ENCODE data around the gene INAVA. TPM values are rescaled to one million over a fixed set of nuclear protein-coding genes. Genes with fewer than 3 reads are reported as not detected.
"Not testable (repeated sequence)": the region's sequence is repeated elsewhere in the genome, so short reads cannot be mapped to it uniquely, and the experiment has no call there.

INAVA gene
- polyA plus RNA-seq, 4 donors = 31.7 to 43.1 (median 37.2) TPM

- no peak for DNase-seq (ENCODE audit: low read depth in 4 of 4, low spot score in 2 of 4)
Observed at GRCh38 chr1:200896531-200897196, 2.0 kb downstream of the INAVA start.

DNA sequence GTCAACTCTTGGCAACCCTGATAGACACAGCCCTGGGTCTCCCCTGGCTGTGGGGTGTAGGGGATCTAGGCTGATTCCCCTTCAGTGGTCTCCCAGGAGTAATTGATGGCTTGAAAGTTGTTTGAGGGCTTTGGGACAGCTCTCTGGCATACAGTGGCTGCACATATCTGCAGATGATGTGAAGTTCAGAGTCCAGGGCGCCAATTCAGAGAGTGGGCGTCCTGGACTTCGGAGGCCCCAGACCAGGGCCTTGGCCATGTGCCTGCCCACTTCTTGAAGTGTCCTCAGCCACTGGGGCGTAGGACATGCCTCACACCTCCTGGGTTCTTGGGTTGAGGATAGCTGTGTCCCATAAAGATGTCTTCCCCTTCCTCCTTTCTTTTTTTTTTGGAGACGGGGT is 2.6 kb downstream of the INAVA start:
- no peak for DNase-seq (ENCODE audit: low read depth in 4 of 4, low spot score in 2 of 4)

GRCh38 chr1:200899015-200899386 is 4.3 kb downstream of the INAVA start:
- no peak for DNase-seq (ENCODE audit: low read depth in 4 of 4, low spot score in 2 of 4)

DNA sequence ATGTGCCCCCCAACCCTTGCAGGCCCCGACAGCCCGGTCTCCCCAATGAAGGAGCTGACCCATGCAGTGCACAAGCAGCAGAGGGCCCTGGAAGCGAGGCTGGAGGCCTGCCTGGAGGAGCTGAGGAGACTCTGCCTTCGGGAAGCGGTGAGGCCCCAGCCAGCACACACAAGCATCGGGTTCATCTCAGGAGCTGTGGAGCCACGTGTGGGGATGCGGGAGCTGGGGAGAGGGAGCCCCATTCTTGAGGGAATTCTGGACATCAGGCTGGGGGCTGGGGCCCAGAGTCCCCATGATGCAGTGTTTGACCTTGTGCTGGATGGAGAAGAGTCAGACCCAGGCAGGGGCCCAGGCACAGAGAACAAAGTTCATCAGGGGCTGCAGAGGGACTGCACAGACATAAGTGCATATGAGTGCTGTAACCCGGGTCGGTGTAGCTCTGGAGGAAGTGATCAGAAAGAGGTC is 4.8 kb downstream of the INAVA start:
- no peak for DNase-seq (ENCODE audit: low read depth in 4 of 4, low spot score in 2 of 4)

GRCh38 chr1:200899954-200900867 is 5.5 kb downstream of the INAVA start:
- no peak for DNase-seq (ENCODE audit: low read depth in 4 of 4, low spot score in 2 of 4)

- DNase-seq (ENCODE audit: low read depth in 4 of 4, low spot score in 2 of 4) = no peak
Observed at GRCh38 chr1:200900877-200901276, 6.2 kb downstream of the INAVA start.

- DNase-seq (ENCODE audit: low read depth in 4 of 4, low spot score in 2 of 4) = no peak
Observed at GRCh38 chr1:200901350-200901749, 6.7 kb downstream of the INAVA start.

- DNase-seq (ENCODE audit: low read depth in 4 of 4, low spot score in 2 of 4) = no peak
Observed at GRCh38 chr1:200901796-200902444, 7.2 kb downstream of the INAVA start.

- DNase-seq (ENCODE audit: low read depth in 4 of 4, low spot score in 2 of 4) = no peak
Observed at GRCh38 chr1:200903793-200904192, 9.1 kb downstream of the INAVA start.

DNA sequence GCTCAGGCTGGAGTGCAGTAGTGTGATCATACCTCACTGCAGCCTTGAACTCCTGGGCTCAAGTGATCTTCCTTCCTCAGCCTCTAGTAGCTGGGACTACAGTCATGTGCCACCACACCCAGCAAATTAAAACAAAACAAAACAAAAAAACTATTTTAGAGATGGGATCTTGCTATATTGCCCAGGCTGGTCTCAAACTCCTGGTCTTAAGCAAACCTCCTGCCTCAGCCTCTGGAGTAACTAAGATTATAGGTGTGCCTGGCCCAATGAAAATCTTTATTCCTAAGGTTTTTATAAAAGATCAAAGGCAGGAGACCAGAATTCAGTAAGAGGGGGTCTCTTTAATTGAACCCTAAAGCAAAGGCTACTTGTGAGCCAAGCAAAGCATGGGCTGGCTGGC is 10.1 kb downstream of the INAVA start:
- DNase-seq (ENCODE audit: low read depth in 4 of 4, low spot score in 2 of 4) = no peak

GRCh38 chr1:200905411-200906052 is 10.8 kb downstream of the INAVA start:
- no peak for DNase-seq (ENCODE audit: low read depth in 4 of 4, low spot score in 2 of 4)

DNA sequence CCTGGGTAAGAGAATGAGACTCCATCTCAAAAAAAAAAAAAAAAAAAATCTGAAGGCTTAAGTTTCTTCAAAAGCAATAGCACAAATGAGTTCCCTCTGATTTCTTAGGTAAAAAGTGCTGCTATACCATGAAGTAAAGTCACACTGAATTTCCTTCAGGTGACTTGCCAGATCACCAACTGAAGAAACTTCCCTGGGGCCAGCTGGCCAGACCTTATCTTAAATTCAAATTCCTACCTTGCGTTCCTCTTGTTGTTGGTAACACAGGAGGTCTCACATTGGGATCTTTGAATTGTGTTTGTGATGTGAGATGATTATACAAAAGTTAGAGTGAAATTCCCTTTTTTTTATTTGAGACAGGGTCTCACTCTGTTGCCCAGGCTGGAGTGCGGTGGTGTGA is 11.8 kb downstream of the INAVA start:
- no peak for DNase-seq (ENCODE audit: low read depth in 4 of 4, low spot score in 2 of 4)

GRCh38 chr1:200907611-200908097 is 13.0 kb downstream of the INAVA start:
- no peak for DNase-seq (ENCODE audit: low read depth in 4 of 4, low spot score in 2 of 4)

DNA sequence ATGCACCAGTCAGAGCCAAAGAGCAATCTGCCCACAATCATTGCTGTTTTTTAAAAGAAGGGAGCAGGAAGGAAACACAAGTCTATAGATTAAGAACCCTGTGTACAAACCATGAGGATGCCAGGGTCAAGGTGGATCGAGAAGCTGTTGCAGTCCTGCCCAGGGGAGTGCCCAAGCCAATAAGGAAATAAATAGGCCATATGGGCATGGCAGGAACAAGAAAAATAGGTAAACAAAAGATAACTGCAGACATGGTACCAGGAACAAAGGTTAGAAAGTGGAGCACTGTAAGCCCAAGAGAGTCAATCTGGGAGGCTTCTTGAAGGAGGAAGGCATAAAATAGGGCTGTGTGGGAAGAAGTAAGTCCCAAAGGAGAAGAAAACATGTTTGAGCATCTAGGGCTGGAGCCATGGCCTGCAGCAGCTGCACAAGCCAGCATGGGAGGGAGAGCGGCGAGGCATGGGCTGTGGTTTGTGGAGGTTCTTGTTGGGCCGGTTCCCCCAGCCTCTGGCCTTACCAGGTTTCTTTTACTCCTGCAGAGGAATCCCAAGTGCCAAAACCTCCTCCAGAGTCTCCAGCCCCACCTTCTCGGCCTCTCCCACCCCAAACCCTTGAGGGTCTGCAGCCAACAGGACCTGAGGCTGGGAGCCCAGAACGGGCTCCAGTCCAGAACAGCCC is 13.6 kb downstream of the INAVA start:
- no peak for DNase-seq (ENCODE audit: low read depth in 4 of 4, low spot score in 2 of 4)

- DNase-seq (ENCODE audit: low read depth in 4 of 4, low spot score in 2 of 4) = no peak
Observed at GRCh38 chr1:200909071-200909470, 14.4 kb downstream of the INAVA start.

GRCh38 chr1:200909757-200910239 is 15.1 kb downstream of the INAVA start:
- no peak for DNase-seq (ENCODE audit: low read depth in 4 of 4, low spot score in 2 of 4)

GRCh38 chr1:200911361-200911760 is 16.7 kb downstream of the INAVA start:
- no peak for DNase-seq (ENCODE audit: low read depth in 4 of 4, low spot score in 2 of 4)

- DNase-seq (ENCODE audit: low read depth in 4 of 4, low spot score in 2 of 4) = not testable (repeated sequence)
Observed at GRCh38 chr1:200911936-200912335, 17.2 kb downstream of the INAVA start.

DNA sequence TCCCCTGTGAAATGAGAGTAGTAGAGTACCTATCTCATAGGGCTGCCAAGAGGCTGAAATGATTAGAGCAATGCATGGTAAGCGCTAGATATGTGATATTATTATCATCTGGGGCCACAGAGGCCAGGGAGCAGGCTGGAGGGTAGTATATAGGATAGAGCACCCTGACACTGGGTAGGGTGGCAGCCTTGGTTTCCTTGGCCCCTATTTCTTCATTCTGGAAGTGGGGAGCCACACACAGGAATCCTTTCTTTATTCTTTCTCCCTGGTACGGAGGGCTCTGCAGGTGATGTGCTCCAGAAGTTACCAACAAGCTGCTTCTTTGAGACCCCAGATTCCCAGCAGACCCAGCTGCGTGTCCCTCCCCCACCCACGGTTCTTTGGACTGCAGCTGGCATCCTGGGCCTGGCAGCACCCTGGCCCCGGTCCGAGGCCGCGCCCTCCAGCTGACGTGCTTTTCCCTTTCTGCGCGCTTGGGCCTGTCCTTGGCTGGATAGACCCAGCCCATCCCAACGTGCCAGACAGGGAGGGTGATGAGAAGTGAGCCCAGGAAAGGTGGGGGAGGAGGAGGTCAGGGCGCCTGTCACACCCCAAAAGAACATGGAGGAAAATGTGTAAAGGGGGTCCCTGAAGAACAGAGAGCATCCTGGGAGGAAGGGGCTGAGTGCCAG is 18.2 kb downstream of the INAVA start:
- DNase-seq (ENCODE audit: low read depth in 4 of 4, low spot score in 2 of 4) = no peak

Measured in left renal cortex interstitium (tissue), 4 donors.